Progenitor cell of endocrine pancreas (in vitro differentiated cells): ENCODE results near the gene NUAK1. TPM values are rescaled to one million over a fixed set of nuclear protein-coding genes. Genes with fewer than 3 reads are reported as not detected.

Source experiments
- DNase-seq: peaks from one replicate; pipeline ENCODE4 v3.0.0; 2021; ENCODE audit warnings: low spot score; ENCODE audit not compliant: unreplicated experiment
- H3K27ac Mint-ChIP-seq: 2 replicates; pipeline ENCODE4 v1.8.0; 2021; ENCODE audit warnings: mild to moderate bottlenecking, moderate library complexity, mixed read lengths
- H3K27me3 Mint-ChIP-seq: 2 replicates; pipeline ENCODE4 v1.8.0; 2021; ENCODE audit warnings: mixed read lengths
- H3K36me3 Mint-ChIP-seq: 2 replicates; pipeline ENCODE4 v1.8.0; 2022; ENCODE audit warnings: mixed read lengths; ENCODE audit not compliant: insufficient read depth
- H3K4me1 Mint-ChIP-seq: 2 replicates; pipeline ENCODE4 v1.8.0; 2021; ENCODE audit warnings: low read depth, mixed read lengths
- H3K4me3 Mint-ChIP-seq: 2 replicates; pipeline ENCODE4 v1.8.0; 2021; ENCODE audit warnings: low read depth, mild to moderate bottlenecking, moderate library complexity, mixed read lengths
- H3K9me3 Mint-ChIP-seq: 2 replicates; pipeline ENCODE4 v1.8.0; 2021; ENCODE audit warnings: low read depth, mixed read lengths
- total RNA-seq: library from RNA; stranded (reverse); gene quantifications from 2 replicates; pipeline ENCODE4 v1.2.1, GENCODE V29; 2021
- TF ChIP-seq, protein P1 (sequence below): fragments of 200-600 bp; sonication (generic); IDR thresholded peaks from one replicate; pipeline ENCODE4 v1.5.0; 2021; ENCODE audit warnings: antibody characterized with exemption, mild to moderate bottlenecking; ENCODE audit not compliant: unreplicated experiment

The NUAK1 gene
- total RNA-seq, 1 donor from 2014 or later = 7.6 TPM

- Mint-ChIP-seq H3K4me1 (peaks cover 1% of the 10 kb centered on the region), H3K27me3 (peaks cover 6% of the 10 kb centered on the region), H3K9me3 (peaks cover 5% of the 10 kb centered on the region), H3K36me3 (peaks cover 1% of the 10 kb centered on the region), H3K27ac (no peak overlapping the region), H3K4me3 (no peak overlapping the region)
- TF ChIP-seq, protein P1, sequence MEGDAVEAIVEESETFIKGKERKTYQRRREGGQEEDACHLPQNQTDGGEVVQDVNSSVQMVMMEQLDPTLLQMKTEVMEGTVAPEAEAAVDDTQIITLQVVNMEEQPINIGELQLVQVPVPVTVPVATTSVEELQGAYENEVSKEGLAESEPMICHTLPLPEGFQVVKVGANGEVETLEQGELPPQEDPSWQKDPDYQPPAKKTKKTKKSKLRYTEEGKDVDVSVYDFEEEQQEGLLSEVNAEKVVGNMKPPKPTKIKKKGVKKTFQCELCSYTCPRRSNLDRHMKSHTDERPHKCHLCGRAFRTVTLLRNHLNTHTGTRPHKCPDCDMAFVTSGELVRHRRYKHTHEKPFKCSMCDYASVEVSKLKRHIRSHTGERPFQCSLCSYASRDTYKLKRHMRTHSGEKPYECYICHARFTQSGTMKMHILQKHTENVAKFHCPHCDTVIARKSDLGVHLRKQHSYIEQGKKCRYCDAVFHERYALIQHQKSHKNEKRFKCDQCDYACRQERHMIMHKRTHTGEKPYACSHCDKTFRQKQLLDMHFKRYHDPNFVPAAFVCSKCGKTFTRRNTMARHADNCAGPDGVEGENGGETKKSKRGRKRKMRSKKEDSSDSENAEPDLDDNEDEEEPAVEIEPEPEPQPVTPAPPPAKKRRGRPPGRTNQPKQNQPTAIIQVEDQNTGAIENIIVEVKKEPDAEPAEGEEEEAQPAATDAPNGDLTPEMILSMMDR = no peak
- no peak for DNase-seq
Measured at GRCh38 chr12:106173442-106173841, 34.7 kb upstream of the NUAK1 start.

- Mint-ChIP-seq H3K27me3 (peaks cover 6% of the 10 kb centered on the region), H3K4me3 (no peak overlapping the region), H3K27ac (no peak overlapping the region), H3K9me3 (peaks cover 14% of the 10 kb centered on the region), H3K36me3 (peaks cover 1% of the 10 kb centered on the region), H3K4me1 (no peaks in the 10 kb centered on the region)
- no peak for DNase-seq
- TF ChIP-seq, protein P1 = no peak
Measured at GRCh38 chr12:106171117-106171750, 32.5 kb upstream of the NUAK1 start.

GRCh38 chr12:106170285-106170684 is 31.5 kb upstream of the NUAK1 start:
- Mint-ChIP-seq H3K4me1 (no peaks in the 10 kb centered on the region), H3K27ac (no peak overlapping the region), H3K9me3 (peaks cover 14% of the 10 kb centered on the region)

DNA sequence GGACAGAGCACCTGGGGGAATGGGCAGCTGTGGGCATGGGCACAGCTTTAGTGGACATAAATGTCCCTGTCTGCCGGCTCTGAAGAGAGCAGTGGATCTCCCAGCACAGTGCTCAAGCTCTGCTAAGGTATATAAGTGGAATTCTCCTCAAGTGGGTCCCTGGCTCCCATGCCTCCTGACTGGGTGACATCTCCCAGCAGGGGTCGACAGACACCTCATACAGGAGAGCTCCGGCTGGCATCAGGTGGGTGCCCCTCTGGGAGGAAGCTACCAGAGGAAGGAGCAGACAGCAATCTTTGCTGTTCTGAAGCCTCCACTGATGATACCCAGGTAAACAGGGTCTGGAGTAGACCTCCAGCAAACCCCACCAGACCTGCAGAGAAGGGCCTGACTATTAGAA is 25.0 kb upstream of the NUAK1 start:
- H3K27ac Mint-ChIP-seq = no peak overlapping the region
- H3K27me3 Mint-ChIP-seq = no peaks in the 10 kb centered on the region
- H3K4me1 Mint-ChIP-seq = no peaks in the 10 kb centered on the region
- peaks cover under 1% of the 10 kb centered on the region for H3K36me3 Mint-ChIP-seq
- no peak for DNase-seq
- H3K9me3 Mint-ChIP-seq = peaks cover 12% of the 10 kb centered on the region
- TF ChIP-seq, protein P1 = no peak
- no peak overlapping the region for H3K4me3 Mint-ChIP-seq

More at GRCh38 chr12:106170285-106170684, 31.5 kb upstream of the NUAK1 start:
- H3K27me3 Mint-ChIP-seq = peaks cover 6% of the 10 kb centered on the region
- DNase-seq = no peak
- H3K4me3 Mint-ChIP-seq = no peak overlapping the region
- peaks cover 1% of the 10 kb centered on the region for H3K36me3 Mint-ChIP-seq
- TF ChIP-seq, protein P1 = no peak

DNA sequence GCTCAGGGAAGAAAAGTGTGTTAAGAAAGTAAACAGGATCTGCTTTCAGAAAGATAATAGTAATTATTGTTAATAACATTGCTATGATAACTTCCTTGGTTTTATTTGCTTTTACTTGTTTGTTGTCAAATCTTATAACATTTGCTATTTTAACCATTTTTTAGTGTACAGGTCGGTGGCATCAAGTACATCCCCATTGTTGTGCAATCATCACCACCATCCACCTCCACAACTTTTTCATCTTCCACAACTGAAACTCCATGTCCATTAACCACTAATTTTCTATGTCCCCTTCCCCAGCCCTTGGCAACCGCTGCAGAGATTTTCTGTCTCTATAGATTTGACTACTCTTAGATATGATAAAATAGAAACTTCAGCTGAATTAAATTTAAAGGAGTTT is 22.7 kb upstream of the NUAK1 start:
- Mint-ChIP-seq H3K36me3 (no peaks in the 10 kb centered on the region), H3K4me3 (no peak overlapping the region), H3K27ac (no peak overlapping the region), H3K27me3 (no peaks in the 10 kb centered on the region), H3K9me3 (no peaks in the 10 kb centered on the region), H3K4me1 (no peaks in the 10 kb centered on the region)
- DNase-seq = no peak
- TF ChIP-seq, protein P1 = no peak
